Stimulated activated CD4-positive, alpha-beta T cell treated with anti-CD3 and anti-CD28 coated beads, Interleukin-2, amount 100 ng/mL, for 24 hours (primary cell): Measurements from ENCODE around the gene NUCKS1.

ENCODE experiments used
- DNase-seq, 2 donors: peaks; one replicate each; pipeline ENCODE4 v3.0.0-alpha.2; 2020

NUCKS1 gene

DNA sequence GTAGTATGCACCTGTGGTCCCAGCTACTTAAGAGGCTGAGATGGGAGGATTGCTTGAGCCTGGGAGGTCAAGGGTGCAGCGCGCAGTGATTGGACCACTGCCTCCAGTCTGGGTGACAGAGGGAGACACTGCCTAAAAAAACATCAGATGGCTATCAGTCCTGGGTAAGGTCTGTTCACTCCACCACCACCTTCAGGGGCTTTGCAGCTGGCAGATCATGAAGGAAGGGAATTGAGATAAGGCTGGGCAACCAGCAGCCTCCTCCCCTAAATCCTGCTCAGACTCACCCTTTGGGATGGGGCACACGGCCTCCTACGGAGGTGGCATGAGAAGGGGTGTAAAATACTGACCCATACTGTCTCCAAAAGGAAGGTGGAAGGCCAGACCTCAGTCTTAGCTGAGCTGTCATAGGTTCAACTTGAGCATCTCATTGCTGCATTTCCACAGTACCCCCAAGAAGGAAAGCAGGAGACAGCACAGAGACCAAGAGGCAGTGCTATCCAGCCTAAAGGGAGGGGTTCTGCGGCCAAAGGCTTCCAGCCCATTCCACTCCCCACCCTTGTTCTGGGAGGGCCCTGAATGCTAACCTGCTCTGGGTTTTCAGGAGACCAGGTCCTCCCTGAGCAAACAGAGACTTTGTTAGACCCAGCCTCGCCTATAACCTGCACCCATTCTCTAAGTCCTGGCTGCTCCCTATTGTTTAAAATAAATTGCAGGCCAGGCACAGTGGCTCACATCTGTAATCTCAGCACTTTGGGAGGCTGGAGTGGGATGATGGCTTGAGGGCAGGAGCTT lies 83.4 kb downstream of the NUCKS1 start:
- no peak for DNase-seq

DNA sequence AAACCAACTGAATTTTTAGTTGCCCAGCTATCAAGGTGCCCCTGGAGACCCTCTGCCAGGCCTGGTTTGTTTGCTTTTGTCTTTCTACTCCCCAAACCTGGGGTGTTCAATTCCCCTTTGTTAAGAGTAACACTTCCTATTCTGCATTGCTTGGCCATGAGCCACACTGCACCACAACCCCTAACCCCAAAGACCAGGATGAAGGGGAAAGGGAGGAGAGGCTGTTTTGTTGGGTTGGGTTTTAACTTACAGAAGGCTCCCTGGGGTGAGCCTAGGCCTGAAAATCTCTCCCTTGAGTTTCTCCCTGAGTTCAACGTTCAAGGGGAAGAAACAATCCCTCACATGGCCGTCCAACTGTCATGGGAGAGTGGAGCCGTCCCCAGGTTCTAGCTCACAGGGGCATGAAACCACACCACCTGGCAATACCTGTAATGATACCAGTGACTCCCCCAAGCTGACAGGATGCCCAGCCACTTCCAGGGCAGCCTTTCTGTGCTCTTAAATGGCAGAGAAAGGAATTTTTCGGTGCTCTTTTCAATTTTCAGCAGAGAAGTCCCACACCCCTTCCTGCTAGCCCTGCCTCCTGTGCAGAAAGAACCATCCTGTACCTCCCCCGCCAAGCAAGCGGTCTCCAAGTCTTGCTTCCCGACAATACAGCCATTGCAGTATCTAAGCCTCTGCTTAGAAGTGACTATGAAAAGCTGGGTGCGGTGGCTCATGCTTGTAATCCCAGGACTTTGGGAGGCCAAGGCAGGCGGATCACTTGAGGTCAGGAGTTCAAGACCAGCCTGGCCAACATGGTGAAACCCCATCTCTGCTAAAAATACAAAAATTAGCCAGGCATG lies 84.6 kb downstream of the NUCKS1 start:
- DNase-seq, result no peak

DNA sequence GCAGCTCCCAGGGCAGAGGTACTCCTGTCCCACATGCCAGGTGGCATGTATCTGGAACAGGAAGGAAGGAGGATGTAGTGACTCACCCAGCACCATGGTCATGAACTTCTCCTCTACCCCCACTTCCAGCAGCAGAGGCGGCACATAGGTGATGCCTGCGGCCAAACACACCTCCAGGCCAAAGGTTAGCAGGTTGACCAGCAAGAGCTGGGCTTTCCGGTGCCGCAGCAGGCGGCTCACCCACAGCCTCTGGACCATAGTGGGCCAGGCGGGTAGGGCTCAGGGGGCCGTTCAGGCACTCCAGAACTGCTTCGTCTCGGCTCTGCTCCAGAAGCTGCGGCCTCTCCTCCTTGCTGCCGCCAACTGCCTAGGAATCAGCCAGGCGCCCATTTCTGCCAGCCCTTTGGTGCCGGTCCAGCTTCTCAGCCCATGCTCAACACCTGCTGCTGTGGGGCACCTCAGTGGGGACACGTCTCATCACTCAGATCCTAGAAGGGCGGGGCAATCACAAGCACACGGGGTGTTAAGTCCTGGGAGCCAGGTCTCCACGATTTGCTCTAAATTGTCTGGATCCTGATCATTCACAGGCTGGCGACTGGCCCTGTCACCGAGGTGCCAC lies 85.5 kb downstream of the NUCKS1 start:
- no peak for DNase-seq

DNA sequence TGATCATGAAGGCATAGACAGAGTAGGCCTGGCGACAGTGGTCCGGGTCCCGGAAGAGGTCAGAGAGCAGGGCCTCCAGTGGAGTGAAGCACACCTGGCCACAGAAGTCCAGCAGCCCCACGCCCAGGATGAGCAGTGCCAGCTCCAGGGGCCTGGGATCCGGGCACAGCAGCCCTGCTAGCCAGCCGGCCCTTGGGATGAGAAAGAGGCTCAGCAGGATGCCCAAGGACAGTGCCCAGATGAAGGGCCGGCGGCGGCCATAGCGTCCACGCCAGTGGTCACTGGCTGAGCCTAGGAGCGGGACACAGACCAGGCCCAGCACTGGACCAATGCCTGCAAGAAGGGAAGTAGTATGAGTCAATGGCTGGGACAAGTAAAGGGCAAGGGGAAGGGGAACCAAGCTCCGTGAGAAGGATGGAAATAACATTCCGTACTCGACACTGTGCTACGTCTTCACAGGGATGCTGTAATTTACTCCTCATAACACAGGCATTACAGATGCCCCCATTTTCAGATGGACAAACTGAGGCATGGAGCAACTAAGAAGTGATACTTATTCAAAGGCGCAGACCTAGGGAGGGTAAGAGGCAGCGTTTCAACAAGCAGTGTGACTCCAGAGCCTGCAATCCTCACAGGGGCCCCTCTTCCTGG lies 86.6 kb downstream of the NUCKS1 start:
- no peak for DNase-seq
